ENCODE measurements around the gene GRB7. TPM values are rescaled to one million over a fixed set of nuclear protein-coding genes. Genes with fewer than 3 reads are reported as not detected.
A peak's percentile ranks its signal among the peaks of the same experiment; 100 is the strongest.

Gene GRB7
- total RNA-seq, 1 donor from 2014 or later: 0.34 TPM

- DNase-seq: no peak
These were observed 37.3 kb downstream of the GRB7 start for GRCh38 chr17:39775031-39775430.

- no peak for DNase-seq
These were observed 38.5 kb downstream of the GRB7 start for GRCh38 chr17:39776252-39776651.

GRCh38 chr17:39777534-39778365 is 40.0 kb downstream of the GRB7 start:
- no peak for DNase-seq

GRCh38 chr17:39781031-39781860 is 43.5 kb downstream of the GRB7 start:
- DNase-seq: peak; percentile 12

GRCh38 chr17:39781861-39782213 is 44.1 kb downstream of the GRB7 start:
- no peak for DNase-seq

- DNase-seq: no peak
These were observed 44.7 kb downstream of the GRB7 start for GRCh38 chr17:39782481-39782880.

GRCh38 chr17:39782980-39783379 is 45.2 kb downstream of the GRB7 start:
- no peak for DNase-seq

GRCh38 chr17:39787041-39787440 is 49.3 kb downstream of the GRB7 start:
- no peak for DNase-seq

- no peak for DNase-seq
These were observed 50.2 kb downstream of the GRB7 start for GRCh38 chr17:39787743-39788484.

GRCh38 chr17:39791111-39791992 is 53.6 kb downstream of the GRB7 start:
- DNase-seq: no peak

GRCh38 chr17:39792526-39793221 is 54.9 kb downstream of the GRB7 start:
- no peak for DNase-seq

- no peak for DNase-seq
These were observed 55.6 kb downstream of the GRB7 start for GRCh38 chr17:39793301-39793872.

- DNase-seq: no peak
These were observed 56.7 kb downstream of the GRB7 start for GRCh38 chr17:39794249-39794970.

Other genes with a start within 250 kb of the GRB7 start
- not detected in 2 replicates for gene NEUROD2, start 130.0 kb upstream of the GRB7 start, total RNA-seq
- not detected in 2 replicates for gene PPP1R1B, start 111.0 kb upstream of the GRB7 start, total RNA-seq
- 46.6 and 73.2 TPM in 2 replicates for gene STARD3, start 100.8 kb upstream of the GRB7 start, total RNA-seq
- gene TCAP, start 72.6 kb upstream of the GRB7 start, total RNA-seq: 0.60 and 0.68 TPM in 2 replicates
- gene PNMT, start 69.5 kb upstream of the GRB7 start, total RNA-seq: 1.2 and 1.7 TPM in 2 replicates
- 4.0 and 5.4 TPM in 2 replicates for gene PGAP3, start 49.9 kb upstream of the GRB7 start, total RNA-seq
- gene ERBB2, start 37.9 kb upstream of the GRB7 start, total RNA-seq: 3.4 and 4.4 TPM in 2 replicates
- gene MIEN1, start 7.4 kb upstream of the GRB7 start, total RNA-seq: 13.4 and 18.5 TPM in 2 replicates
- gene IKZF3, start 126.4 kb downstream of the GRB7 start, total RNA-seq: not detected in 2 replicates
- not detected in 2 replicates for gene ZPBP2, start 130.3 kb downstream of the GRB7 start, total RNA-seq
- gene GSDMB, start 180.7 kb downstream of the GRB7 start, total RNA-seq: 1.8 and 5.8 TPM in 2 replicates
- gene ORMDL3, start 189.7 kb downstream of the GRB7 start, total RNA-seq: 31.6 and 38.5 TPM in 2 replicates
- gene LRRC3C, start 189.8 kb downstream of the GRB7 start, total RNA-seq: not detected in 2 replicates
- gene GSDMA, start 225.1 kb downstream of the GRB7 start, total RNA-seq: not detected in 2 replicates
- gene PSMD3, start 242.9 kb downstream of the GRB7 start, total RNA-seq: 85.6 and 152 TPM in 2 replicates